ENCODE measurements around the gene CNNM1.

GRCh38 chr10:99425204-99425603 is 96.0 kb downstream of the CNNM1 start:
- TF ChIP-seq EZH2 (IDR thresholded peaks at IDR 0.05; ENCODE audit: insufficient read depth, poor library complexity, severe bottlenecking) = no peak
- no peak for TF ChIP-seq EZH2phosphoT487 (IDR thresholded peaks at IDR 0.05; ENCODE audit: insufficient read depth, low read depth)
